Right lobe of liver (tissue), 6 donors: ENCODE data around the gene STAT6. TPM values are rescaled to one million over a fixed set of nuclear protein-coding genes. Genes with fewer than 3 reads are reported as not detected.

Experiments used
- ATAC-seq, 4 donors: fragments of 200-7000 bp; cut with Tn5 transposase; one replicate each; pipeline ENCODE4 v1.9.1; 2020; ENCODE audit warnings: mild to moderate bottlenecking in 4 of 4, moderate library complexity in 4 of 4
- DNase-seq, 3 donors: peaks; one replicate each; pipeline ENCODE4 v3.0.0-alpha.2; 2020
- H3K27ac ChIP-seq, 3 donors: fragments of 200-600 bp; one replicate each; pipeline ENCODE4 v1.8.0; 2022
- H3K27me3 ChIP-seq, 2 donors: fragments of 200-600 bp; one replicate each; pipeline ENCODE4 v1.8.0; 2022
- H3K36me3 ChIP-seq, 4 donors: fragments of 200-600 bp; sonication (generic) in 1 of 4; one replicate each; pipeline versions ENCODE4 v1.5.1 to v1.8.0; 2017 to 2022; ENCODE audit warnings: control low read depth in 1 of 4
- H3K4me1 ChIP-seq, 4 donors: fragments of 200-600 bp; sonication (generic) in 1 of 4; one replicate each; pipeline versions ENCODE4 v1.5.1 to v1.8.0; 2017 to 2022; ENCODE audit warnings: control low read depth in 1 of 4
- H3K4me3 ChIP-seq, 3 donors: fragments of 200-600 bp; one replicate each; pipeline ENCODE4 v1.8.0; 2022
- H3K9me3 ChIP-seq, 4 donors: fragments of 200-600 bp; sonication (generic) in 1 of 4; one replicate each; pipeline versions ENCODE4 v1.5.1 to v1.8.0; 2017 to 2022; ENCODE audit warnings: control low read depth in 1 of 4
- POLR2A ChIP-seq: fragments of 450-650 bp; IDR thresholded peaks from one replicate; pipeline ENCODE4 v1.6.1; 2017; ENCODE audit warnings: antibody characterized with exemption, mild to moderate bottlenecking
- WGBS: methylation state at CpG from one replicate; pipeline ENCODE4 v1.1.6; 2018; ENCODE audit warnings: low coverage, low lambda C conversion rate; ENCODE audit not compliant: insufficient coverage; ENCODE audit errors: missing lambda C conversion rate; 5-methylcytosine and 5-hydroxymethylcytosine counted together
- intact Hi-C, 2 donors: fragments of 100-400 bp; cut with DNase I; formaldehyde crosslinking; loops; one replicate each; pipeline versions ENCODE4 v1.11.2 to v1.14.1; 2022
- total RNA-seq, 6 experiments: library from RNA; depleted of rRNA in 2 of 6; stranded (reverse); fragments of >200 nt in 2 of 6; fragmentation: NEBNext Ultra II Directional in 3 of 6; extraction: Animal tissue kit (Norgen Biotek cat#: 25700) in 3 of 6; gene quantifications; one replicate each; pipeline versions ENCODE4 v1.1.0 to v1.2.4, GENCODE V29; 2016 to 2023
- TF ChIP-seq, protein P1 (sequence below), 4 donors: fragments of 200-600 bp in 3 of 4; fragments of 450-650 bp in 1 of 4; IDR thresholded peaks; one replicate each; pipeline versions ENCODE4 v1.5.1 to v1.8.0; 2016 to 2022; ENCODE audit warnings: antibody characterized with exemption in 4 of 4, mild to moderate bottlenecking in 2 of 4
- donor health status: DM: no; HTN: yes; CAD: no.
- donor health status: DM: no; HTN: no; CAD: no.
- donor health status: DM: no; HTN: no; CAD: no.
- donor health status: DM: no; HTN: yes; CAD: no.
- donor health status: DM: no; HTN: yes; CAD: no.

STAT6 gene
- total RNA-seq, 6 experiments from 2014 or later = 61.8 to 108 (median 94.7) TPM

- Histone ChIP-seq H3K27me3 (no peaks in the 10 kb centered on the region), H3K36me3 (peaks cover 0 to 96% (median 59%) of the 10 kb centered on the region in 4 donors), H3K4me3 (no peak overlapping the region), H3K27ac (no peak overlapping the region), H3K4me1 (peaks cover 0 to 21% (median 2%) of the 10 kb centered on the region in 4 donors), H3K9me3 (no peaks in the 10 kb centered on the region)
- no CpG with 5 or more reads among the region's 4 CpGs for WGBS
- ATAC-seq (peak in 2 of 4 donors; percentile 7 to 15), DNase-seq (no peak)
- no peak for TF ChIP-seq POLR2A
- TF ChIP-seq, protein P1, sequence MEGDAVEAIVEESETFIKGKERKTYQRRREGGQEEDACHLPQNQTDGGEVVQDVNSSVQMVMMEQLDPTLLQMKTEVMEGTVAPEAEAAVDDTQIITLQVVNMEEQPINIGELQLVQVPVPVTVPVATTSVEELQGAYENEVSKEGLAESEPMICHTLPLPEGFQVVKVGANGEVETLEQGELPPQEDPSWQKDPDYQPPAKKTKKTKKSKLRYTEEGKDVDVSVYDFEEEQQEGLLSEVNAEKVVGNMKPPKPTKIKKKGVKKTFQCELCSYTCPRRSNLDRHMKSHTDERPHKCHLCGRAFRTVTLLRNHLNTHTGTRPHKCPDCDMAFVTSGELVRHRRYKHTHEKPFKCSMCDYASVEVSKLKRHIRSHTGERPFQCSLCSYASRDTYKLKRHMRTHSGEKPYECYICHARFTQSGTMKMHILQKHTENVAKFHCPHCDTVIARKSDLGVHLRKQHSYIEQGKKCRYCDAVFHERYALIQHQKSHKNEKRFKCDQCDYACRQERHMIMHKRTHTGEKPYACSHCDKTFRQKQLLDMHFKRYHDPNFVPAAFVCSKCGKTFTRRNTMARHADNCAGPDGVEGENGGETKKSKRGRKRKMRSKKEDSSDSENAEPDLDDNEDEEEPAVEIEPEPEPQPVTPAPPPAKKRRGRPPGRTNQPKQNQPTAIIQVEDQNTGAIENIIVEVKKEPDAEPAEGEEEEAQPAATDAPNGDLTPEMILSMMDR (IDR thresholded peaks at IDR 0.05) = no peak
- intact Hi-C loops = no loop called here
Observed at GRCh38 chr12:57158665-57159064, 47.5 kb upstream of the STAT6 start.

GRCh38 chr12:57158186-57158585, 47.0 kb upstream of the STAT6 start:
- DNase-seq (peak in 1 of 3 donors; percentile 21), ATAC-seq (no peak)
- no peaks in the 10 kb centered on the region for H3K27me3 ChIP-seq
- TF ChIP-seq, protein P1 (IDR thresholded peaks at IDR 0.05) = no peak
- TF ChIP-seq POLR2A = no peak
- peaks cover 0 to 92% (median 57%) of the 10 kb centered on the region in 4 donors for H3K36me3 ChIP-seq
- no peak overlapping the region for H3K4me3 ChIP-seq
- intact Hi-C loops = no loop called here
- no peak overlapping the region for H3K27ac ChIP-seq
- WGBS = no CpG with 5 or more reads among the region's 16 CpGs
- H3K9me3 ChIP-seq = no peaks in the 10 kb centered on the region
- H3K4me1 ChIP-seq = peaks cover 0 to 26% (median 4%) of the 10 kb centered on the region in 4 donors

GRCh38 chr12:57157588-57158173, 46.5 kb upstream of the STAT6 start:
- peaks cover 0 to 87% (median 54%) of the 10 kb centered on the region in 4 donors for H3K36me3 ChIP-seq
- no peaks in the 10 kb centered on the region for H3K9me3 ChIP-seq
- no peak overlapping the region for H3K27ac ChIP-seq
- intact Hi-C loops = no loop called here
- 71% methylated on average over 5 of the region's 5 CpGs for WGBS
- no peaks in the 10 kb centered on the region for H3K27me3 ChIP-seq
- TF ChIP-seq POLR2A = no peak
- TF ChIP-seq, protein P1 (IDR thresholded peaks at IDR 0.05) = no peak
- peaks cover 0 to 31% (median 7%) of the 10 kb centered on the region in 4 donors for H3K4me1 ChIP-seq
- peak in 1 of 4 donors; percentile 9 for ATAC-seq
- peak in 1 of 3 donors; percentile 29 for DNase-seq
- H3K4me3 ChIP-seq = no peak overlapping the region

DNA sequence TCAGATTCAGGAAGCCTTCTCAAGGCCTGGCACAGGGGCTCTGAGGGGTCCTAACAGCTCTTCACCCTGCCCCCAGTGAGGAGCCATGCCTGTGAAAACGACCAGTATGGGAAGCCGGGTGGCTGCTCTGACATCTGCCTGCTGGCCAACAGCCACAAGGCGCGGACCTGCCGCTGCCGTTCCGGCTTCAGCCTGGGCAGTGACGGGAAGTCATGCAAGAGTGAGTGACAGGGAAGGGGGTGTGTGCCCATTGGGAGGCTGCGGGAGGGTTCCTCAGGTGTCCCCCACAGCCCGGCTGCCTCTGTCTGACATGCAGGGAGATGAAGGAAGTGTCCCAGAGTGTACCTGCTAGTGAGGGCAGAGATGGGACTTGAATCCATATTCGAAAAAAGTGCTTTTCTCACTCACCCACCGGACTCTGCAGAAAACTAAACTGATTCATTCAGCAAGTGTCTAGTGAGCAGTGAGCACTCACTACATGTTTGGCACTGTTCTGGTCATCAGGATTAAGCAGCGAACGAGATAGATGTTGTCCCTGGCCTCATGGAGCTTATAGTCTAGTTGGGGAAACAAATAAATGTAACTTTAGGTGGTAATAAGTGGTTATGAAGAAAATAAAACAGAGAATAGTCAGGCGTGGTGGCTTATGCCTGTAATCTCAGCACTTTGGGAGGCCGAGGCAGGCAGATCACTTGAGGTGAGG, 45.7 kb upstream of the STAT6 start:
- Histone ChIP-seq H3K36me3 (peaks cover 0 to 82% (median 50%) of the 10 kb centered on the region in 4 donors), H3K27ac (no peak overlapping the region), H3K27me3 (no peaks in the 10 kb centered on the region), H3K9me3 (no peaks in the 10 kb centered on the region), H3K4me3 (no peak overlapping the region), H3K4me1 (peaks cover 0 to 40% (median 14%) of the 10 kb centered on the region in 4 donors)
- TF ChIP-seq, protein P1 (IDR thresholded peaks at IDR 0.05) = no peak
- 71% methylated on average over 11 of the region's 16 CpGs for WGBS
- DNase-seq (peak in 1 of 3 donors; percentile 61), ATAC-seq (peak; percentile 8 to 15 (median 12))
- intact Hi-C loops = no loop called here
